PC-9 (cell line): ENCODE results near the gene PPP2R5C. TPM values are rescaled to one million over a fixed set of nuclear protein-coding genes. Genes with fewer than 3 reads are reported as not detected.

Source experiments
- BruUV-seq: library from RNA; stranded (reverse); fragments of 400-500 nt; replicated peaks from 2 replicates; lab custom pipeline; 2021; lab: Mats Ljungman, UMichigan
- CTCF ChIA-PET: fragments of 300-600 bp; sonication (Branson Sonifier 250); formaldehyde crosslinking; loops from one replicate; lab custom pipeline; 2022; ENCODE audit warnings: antibody characterized with exemption; lab: Charles Lee
- POLR2A ChIA-PET: fragments of 300-600 bp; sonication (Branson Sonifier 250); formaldehyde crosslinking; loops from one replicate; lab custom pipeline; 2022; ENCODE audit warnings: antibody characterized with exemption; ENCODE audit not compliant: unreplicated experiment; lab: Charles Lee
- DNase-seq, 2 experiments: peaks; one replicate each; pipeline versions ENCODE4 v3.0.0 to v3.0.0-alpha.2; 2015 to 2022; ENCODE audit warnings: mixed read lengths in 1 of 2
- H2AFZ ChIP-seq: fragments of 200-600 bp; sonication (generic); 2 replicates; pipeline ENCODE4 v1.8.1; 2017; ENCODE audit warnings: antibody characterized with exemption
- H3F3A ChIP-seq: fragments of 200-600 bp; sonication (generic); 2 replicates; pipeline ENCODE4 v1.8.1; 2017; ENCODE audit warnings: antibody characterized with exemption, mild to moderate bottlenecking, low read depth; ENCODE audit not compliant: insufficient read depth
- H3K27ac ChIP-seq: fragments of 200-600 bp; sonication (generic); 2 replicates; pipeline ENCODE4 v1.6.1; 2016; ENCODE audit warnings: mixed run types
- H3K27me3 ChIP-seq: fragments of 200-600 bp; sonication (generic); 2 replicates; pipeline ENCODE4 v1.6.1; 2016; ENCODE audit warnings: low read depth, mixed run types; ENCODE audit not compliant: insufficient read depth
- H3K36me3 ChIP-seq: fragments of 200-600 bp; sonication (generic); 2 replicates; pipeline ENCODE4 v1.6.1; 2016; ENCODE audit warnings: low read depth, mixed run types
- H3K4me1 ChIP-seq: fragments of 200-600 bp; sonication (generic); replicated peaks from 2 replicates; pipeline ENCODE4 v1.6.1; 2016; ENCODE audit warnings: mixed run types; ENCODE audit not compliant: insufficient read depth
- H3K4me2 ChIP-seq: fragments of 200-600 bp; sonication (generic); 2 replicates; pipeline ENCODE4 v1.6.1; 2017; ENCODE audit warnings: mixed run types
- H3K4me3 ChIP-seq: fragments of 200-600 bp; sonication (generic); 2 replicates; pipeline ENCODE4 v1.6.1; 2016; ENCODE audit warnings: mixed run types
- H3K79me2 ChIP-seq: fragments of 200-600 bp; sonication (generic); 2 replicates; pipeline ENCODE4 v1.6.1; 2017; ENCODE audit warnings: low read depth, mixed run types
- H3K9me2 ChIP-seq: fragments of 200-600 bp; sonication (generic); 2 replicates; pipeline ENCODE4 v1.8.1; 2017; ENCODE audit warnings: mild to moderate bottlenecking; ENCODE audit not compliant: insufficient read depth
- H3K9me3 ChIP-seq: fragments of 200-600 bp; sonication (generic); 2 replicates; pipeline ENCODE4 v1.8.1; 2016; ENCODE audit warnings: low read depth; ENCODE audit not compliant: insufficient read depth
- H4K20me1 ChIP-seq: fragments of 200-600 bp; sonication (generic); 2 replicates; pipeline ENCODE4 v1.8.1; 2017; ENCODE audit not compliant: insufficient read depth
- CTCF ChIP-seq: fragments of 200-600 bp; sonication (generic); conservative IDR thresholded peaks from 2 replicates; pipeline ENCODE4 v1.6.1; 2017; ENCODE audit warnings: mixed run types, antibody characterized with exemption, mild to moderate bottlenecking, moderate library complexity
- EZH2 ChIP-seq: fragments of 200-600 bp; sonication (generic); IDR thresholded peaks from 2 replicates; pipeline ENCODE4 v1.8.0; 2017; ENCODE audit warnings: antibody characterized with exemption, low read depth
- intact Hi-C: fragments of 100-400 bp; cut with micrococcal nuclease; formaldehyde crosslinking; loops from one replicate; pipeline ENCODE4 v1.10.0; 2022; ENCODE audit not compliant: unreplicated experiment
- total RNA-seq: library from RNA; stranded (reverse); gene quantifications from 2 replicates; pipeline ENCODE4 v1.2.3, GENCODE V29; 2021

PPP2R5C gene
- total RNA-seq, 1 experiment from 2014 or later = 401 TPM

- intact Hi-C loops = no loop called here
Measured at GRCh38 chr14:101927859-101928258, 166.3 kb downstream of the PPP2R5C start.

DNA sequence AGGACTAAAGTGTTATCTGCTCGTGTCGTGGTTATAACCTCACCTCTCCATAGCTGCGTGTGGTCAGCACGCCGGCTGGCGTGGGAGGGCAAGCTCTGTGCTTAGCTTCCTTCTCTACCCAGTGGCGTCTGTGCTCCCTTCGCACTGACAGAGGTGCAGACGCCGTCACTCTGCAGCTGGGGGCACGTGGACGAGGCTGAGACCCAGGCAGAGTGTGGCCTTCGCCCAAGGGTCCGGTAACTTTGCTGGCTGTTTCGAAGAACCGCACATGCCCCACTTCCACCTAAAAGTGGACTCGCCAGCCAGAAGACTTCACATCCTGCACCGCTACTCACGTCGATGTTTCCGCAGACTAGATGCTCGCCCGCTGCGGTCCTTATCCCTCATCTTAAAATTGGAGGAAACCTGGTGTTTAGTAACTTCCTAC is 166.9 kb downstream of the PPP2R5C start:
- no TSS peak for BruUV-seq
- no peaks in the 10 kb centered on the region for H4K20me1 ChIP-seq
- H3K79me2 ChIP-seq = no peaks in the 10 kb centered on the region
- ChIA-PET CTCF (no interaction called here), POLR2A (no interaction called here)
- H3K27me3 ChIP-seq = no peaks in the 10 kb centered on the region
- H3K27ac ChIP-seq = no peak overlapping the region
- H3K4me2 ChIP-seq = no peak overlapping the region
- intact Hi-C loops = no loop called here
- no peaks in the 10 kb centered on the region for H3K9me3 ChIP-seq
- H3K4me3 ChIP-seq = no peak overlapping the region
- TF ChIP-seq CTCF = no peak
- TF ChIP-seq EZH2 = no peak
- H3F3A ChIP-seq = peaks cover 4% of the 10 kb centered on the region; the same call in 1 of the 2 replicates
- H3K4me1 ChIP-seq = no peaks in the 10 kb centered on the region
- no peak overlapping the region for H2AFZ ChIP-seq
- H3K9me2 ChIP-seq = no peaks in the 10 kb centered on the region
- no peak for DNase-seq
- H3K36me3 ChIP-seq = no peaks in the 10 kb centered on the region; the same call in 1 of the 2 replicates

More at GRCh38 chr14:101927859-101928258, 166.3 kb downstream of the PPP2R5C start:
- Histone ChIP-seq H3K79me2 (no peaks in the 10 kb centered on the region), H4K20me1 (no peaks in the 10 kb centered on the region), H3K9me3 (no peaks in the 10 kb centered on the region), H3K4me2 (no peak overlapping the region), H3K36me3 (no peaks in the 10 kb centered on the region; the same call in 1 of the 2 replicates), H3K9me2 (no peaks in the 10 kb centered on the region), H2AFZ (no peak overlapping the region), H3K27me3 (no peaks in the 10 kb centered on the region), H3K4me3 (no peak overlapping the region), H3K27ac (no peak overlapping the region), H3F3A (peaks cover 10% of the 10 kb centered on the region; the same call in 1 of the 2 replicates), H3K4me1 (no peaks in the 10 kb centered on the region)
- ChIA-PET POLR2A (no interaction called here), CTCF (no interaction called here)
- no peak for DNase-seq
- BruUV-seq = no TSS peak
- no peak for TF ChIP-seq CTCF
- no peak for TF ChIP-seq EZH2

DNA sequence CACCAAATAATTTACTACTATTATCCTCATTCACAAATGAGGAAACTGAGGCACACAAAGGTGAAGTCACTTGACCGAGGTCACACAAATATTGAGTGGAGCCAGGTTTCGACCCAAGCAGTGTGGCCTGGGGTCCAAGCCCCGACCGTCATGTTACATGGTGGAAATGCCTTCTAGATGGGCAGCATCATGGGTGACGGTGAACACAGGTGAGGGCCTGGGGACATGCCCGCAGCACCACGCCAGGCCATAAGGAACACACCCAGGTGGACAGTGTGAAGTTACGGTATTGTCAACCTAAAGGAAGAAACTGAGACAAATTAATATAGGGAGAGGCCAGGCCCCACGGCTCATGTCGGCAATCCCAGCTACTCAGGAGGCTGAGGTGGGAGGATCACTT is 167.6 kb downstream of the PPP2R5C start:
- H4K20me1 ChIP-seq = no peaks in the 10 kb centered on the region
- TF ChIP-seq CTCF = no peak
- no peak for TF ChIP-seq EZH2
- no TSS peak for BruUV-seq
- DNase-seq = no peak
- H3K9me2 ChIP-seq = no peaks in the 10 kb centered on the region
- no peaks in the 10 kb centered on the region; the same call in 1 of the 2 replicates for H3F3A ChIP-seq
- no peaks in the 10 kb centered on the region for H3K4me1 ChIP-seq
- no peaks in the 10 kb centered on the region for H3K9me3 ChIP-seq
- no peaks in the 10 kb centered on the region for H3K27me3 ChIP-seq
- CTCF ChIA-PET = no interaction called here
- POLR2A ChIA-PET = no interaction called here
- no peak overlapping the region for H3K4me3 ChIP-seq
- H3K79me2 ChIP-seq = no peaks in the 10 kb centered on the region
- no peak overlapping the region for H2AFZ ChIP-seq
- H3K4me2 ChIP-seq = no peak overlapping the region
- intact Hi-C loops = no loop called here
- H3K36me3 ChIP-seq = no peaks in the 10 kb centered on the region; the same call in 1 of the 2 replicates
- no peak overlapping the region for H3K27ac ChIP-seq
